ENCODE data around the gene PHAF1. TPM values are rescaled to one million over a fixed set of nuclear protein-coding genes. Genes with fewer than 3 reads are reported as not detected.

Gene PHAF1
- total RNA-seq, 1 experiment from 2014 or later, result 34.4 TPM

- TF ChIP-seq CTCF (IDR thresholded peaks at IDR 0.05; ENCODE audit: insufficient read depth in 1 of 2, low read depth in 1 of 2, low read length in 1 of 2, severe bottlenecking in 1 of 2, unreplicated experiment in 1 of 2), result no peak
- Mint-ChIP-seq H3K9me3 (ENCODE audit: unreplicated experiment) (no peaks in the 10 kb centered on the region), H3K27ac (ENCODE audit: unreplicated experiment) (peak overlapping the region; percentile 0), H3K4me3 (ENCODE audit: unreplicated experiment) (no peak overlapping the region), H3K36me3 (ENCODE audit: insufficient read depth, unreplicated experiment) (peaks cover 69% of the 10 kb centered on the region), H3K4me1 (ENCODE audit: low read depth, unreplicated experiment) (peaks cover 23% of the 10 kb centered on the region), H3K27me3 (ENCODE audit: insufficient read depth, unreplicated experiment) (no peaks in the 10 kb centered on the region)
- no peak for DNase-seq
- BruUV-seq (replicated peaks), result no TSS peak
- H3K4me1 ChIP-seq, result peaks cover 27% of the 10 kb centered on the region
- H3K36me3 ChIP-seq (ENCODE audit: control insufficient read depth, insufficient read depth, low read length), result peaks cover 15% of the 10 kb centered on the region
- no peaks in the 10 kb centered on the region for H3K27me3 ChIP-seq (replicated peaks; ENCODE audit: control insufficient read depth, insufficient read depth, low read length)
- ChIA-PET POLR2A (no interaction called here), CTCF (interaction anchor here (1.1 to 2.7 kb wide), 3 partner anchors 12 to 301 kb away, joined by 3 to 24 read pairs (median 9); partner anchors contain the start of genes FHOD1 and SLC9A5)
- H3K4me3 ChIP-seq (ENCODE audit: low read depth, low read length), result no peak overlapping the region
- H3K9me3 ChIP-seq, result no peaks in the 10 kb centered on the region
- intact Hi-C loops (cut with micrococcal nuclease; ENCODE audit: unreplicated experiment), result no loop called here
Observed at GRCh38 chr16:67196881-67197280, 87.1 kb downstream of the PHAF1 start.

- H3K4me1 ChIP-seq, result peaks cover 27% of the 10 kb centered on the region
- no TSS peak for BruUV-seq (replicated peaks)
- TF ChIP-seq CTCF (IDR thresholded peaks at IDR 0.05; ENCODE audit: insufficient read depth in 1 of 2, low read depth in 1 of 2, low read length in 1 of 2, severe bottlenecking in 1 of 2, unreplicated experiment in 1 of 2), result no peak
- Mint-ChIP-seq H3K27me3 (ENCODE audit: insufficient read depth, unreplicated experiment) (no peaks in the 10 kb centered on the region), H3K27ac (ENCODE audit: unreplicated experiment) (no peak overlapping the region), H3K36me3 (ENCODE audit: insufficient read depth, unreplicated experiment) (peaks cover 68% of the 10 kb centered on the region), H3K9me3 (ENCODE audit: unreplicated experiment) (no peaks in the 10 kb centered on the region), H3K4me1 (ENCODE audit: low read depth, unreplicated experiment) (peaks cover 23% of the 10 kb centered on the region), H3K4me3 (ENCODE audit: unreplicated experiment) (no peak overlapping the region)
- intact Hi-C loops (cut with micrococcal nuclease; ENCODE audit: unreplicated experiment), result loop anchor here (2.0 kb wide), 1 partner anchor 29 kb away; the partner anchor contains the start of gene TMEM208
- ChIA-PET POLR2A (interaction anchor here (0.5 to 0.8 kb wide), 2 partner anchors 28 to 71 kb away, joined by 3 read pairs; no protein-coding TSS in a partner anchor), CTCF (interaction anchor here (0.5 to 2.7 kb wide), 10 partner anchors 11 to 49 kb away, joined by 3 to 24 read pairs (median 6); partner anchors contain the start of genes FHOD1, NOL3, SLC9A5 and TMEM208)
- H3K4me3 ChIP-seq (ENCODE audit: low read depth, low read length), result no peak overlapping the region
- peak in 1 of 2 experiments; percentile 39 for DNase-seq
- H3K27me3 ChIP-seq (replicated peaks; ENCODE audit: control insufficient read depth, insufficient read depth, low read length), result no peaks in the 10 kb centered on the region
- no peaks in the 10 kb centered on the region for H3K9me3 ChIP-seq
- peaks cover 15% of the 10 kb centered on the region for H3K36me3 ChIP-seq (ENCODE audit: control insufficient read depth, insufficient read depth, low read length)
Observed at GRCh38 chr16:67197704-67198103, 88.0 kb downstream of the PHAF1 start.

Other genes starting within 250 kb of the PHAF1 start
- 37.7 and 44.4 TPM in 2 replicates for gene PDP2, start 229.4 kb upstream of the PHAF1 start, total RNA-seq (2022)
- gene CDH16, start 191.1 kb upstream of the PHAF1 start, total RNA-seq (2022), result 0.48 and 0.81 TPM in 2 replicates
- gene RRAD, start 184.4 kb upstream of the PHAF1 start, total RNA-seq (2022), result 0.53 and 1.1 TPM in 2 replicates
- gene CIAO2B, start 175.5 kb upstream of the PHAF1 start, total RNA-seq (2022), result 117 and 119 TPM in 2 replicates
- gene CES2, start 174.4 kb upstream of the PHAF1 start, total RNA-seq (2022), result 45.5 and 48.4 TPM in 2 replicates
- 0.79 and 0.95 TPM in 2 replicates for gene CES3, start 148.7 kb upstream of the PHAF1 start, total RNA-seq (2022)
- gene CES4A, start 121.4 kb upstream of the PHAF1 start, total RNA-seq (2022), result not detected in 2 replicates
- 102 and 108 TPM in 2 replicates for gene CBFB, start 80.8 kb upstream of the PHAF1 start, total RNA-seq (2022)
- 11.6 and 11.7 TPM in 2 replicates for gene B3GNT9, start 41.1 kb downstream of the PHAF1 start, total RNA-seq (2022)
- 16.8 and 18.3 TPM in 2 replicates for gene TRADD, start 50.0 kb downstream of the PHAF1 start, total RNA-seq (2022)
- 27.6 and 31.5 TPM in 2 replicates for gene FBXL8, start 50.0 kb downstream of the PHAF1 start, total RNA-seq (2022)
- gene HSF4, start 54.8 kb downstream of the PHAF1 start, total RNA-seq (2022), result 39.4 and 52.0 TPM in 2 replicates
- 17.4 and 22.4 TPM in 2 replicates for gene NOL3, start 60.6 kb downstream of the PHAF1 start, total RNA-seq (2022)
- gene MATCAP1, start 74.0 kb downstream of the PHAF1 start, total RNA-seq (2022), result 22.2 and 28.6 TPM in 2 replicates
- gene EXOC3L1, start 80.2 kb downstream of the PHAF1 start, total RNA-seq (2022), result 0.61 and 0.72 TPM in 2 replicates
- 113 and 115 TPM in 2 replicates for gene E2F4, start 82.2 kb downstream of the PHAF1 start, total RNA-seq (2022)
- gene ELMO3, start 89.2 kb downstream of the PHAF1 start, total RNA-seq (2022), result 27.8 and 28.7 TPM in 2 replicates
- 63.8 and 69.7 TPM in 2 replicates for gene TMEM208, start 117.2 kb downstream of the PHAF1 start, total RNA-seq (2022)
- gene FHOD1, start 137.5 kb downstream of the PHAF1 start, total RNA-seq (2022), result 59.1 and 69.0 TPM in 2 replicates
- 2.3 and 2.4 TPM in 2 replicates for gene SLC9A5, start 139.0 kb downstream of the PHAF1 start, total RNA-seq (2022)
- 91.0 and 96.4 TPM in 2 replicates for gene PLEKHG4, start 169.6 kb downstream of the PHAF1 start, total RNA-seq (2022)
- not detected in 2 replicates for gene KCTD19, start 216.8 kb downstream of the PHAF1 start, total RNA-seq (2022)
- 0.79 TPM in 1 of 2 replicates, not detected in the other for gene LRRC36, start 216.9 kb downstream of the PHAF1 start, total RNA-seq (2022)

All from Caco-2 (cell line).